ENCODE results near the gene EVI5L.

The EVI5L gene

DNA sequence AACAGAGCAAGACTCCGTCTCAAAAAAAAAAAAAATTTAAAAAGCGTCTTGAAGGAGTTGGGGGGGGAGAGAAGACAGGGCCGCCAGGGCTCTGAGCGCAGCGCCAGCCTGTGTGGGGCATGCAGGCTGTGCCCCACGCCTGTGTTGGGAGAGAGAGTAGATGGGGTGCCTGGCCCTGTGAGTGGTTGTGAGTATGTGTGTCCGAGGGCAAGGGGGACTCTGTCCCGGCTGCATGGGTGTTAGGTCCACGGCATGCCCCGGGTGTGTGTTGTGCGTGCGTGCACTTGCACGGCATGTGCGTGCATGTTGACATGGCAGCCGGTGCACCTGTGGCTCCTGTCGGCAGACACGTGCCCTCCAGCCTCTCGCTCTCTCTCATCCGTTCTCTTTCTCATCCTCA, 77.1 kb downstream of the EVI5L start:
- H3K4me3 ChIP-seq (ENCODE audit: low read length), result no peak overlapping the region
- TF ChIP-seq, protein P1, sequence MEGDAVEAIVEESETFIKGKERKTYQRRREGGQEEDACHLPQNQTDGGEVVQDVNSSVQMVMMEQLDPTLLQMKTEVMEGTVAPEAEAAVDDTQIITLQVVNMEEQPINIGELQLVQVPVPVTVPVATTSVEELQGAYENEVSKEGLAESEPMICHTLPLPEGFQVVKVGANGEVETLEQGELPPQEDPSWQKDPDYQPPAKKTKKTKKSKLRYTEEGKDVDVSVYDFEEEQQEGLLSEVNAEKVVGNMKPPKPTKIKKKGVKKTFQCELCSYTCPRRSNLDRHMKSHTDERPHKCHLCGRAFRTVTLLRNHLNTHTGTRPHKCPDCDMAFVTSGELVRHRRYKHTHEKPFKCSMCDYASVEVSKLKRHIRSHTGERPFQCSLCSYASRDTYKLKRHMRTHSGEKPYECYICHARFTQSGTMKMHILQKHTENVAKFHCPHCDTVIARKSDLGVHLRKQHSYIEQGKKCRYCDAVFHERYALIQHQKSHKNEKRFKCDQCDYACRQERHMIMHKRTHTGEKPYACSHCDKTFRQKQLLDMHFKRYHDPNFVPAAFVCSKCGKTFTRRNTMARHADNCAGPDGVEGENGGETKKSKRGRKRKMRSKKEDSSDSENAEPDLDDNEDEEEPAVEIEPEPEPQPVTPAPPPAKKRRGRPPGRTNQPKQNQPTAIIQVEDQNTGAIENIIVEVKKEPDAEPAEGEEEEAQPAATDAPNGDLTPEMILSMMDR (conservative IDR thresholded peaks at IDR 0.05; ENCODE audit: low read depth, low read length), result no peak
- DNase-seq (ENCODE audit: low read depth), result no peak

DNA sequence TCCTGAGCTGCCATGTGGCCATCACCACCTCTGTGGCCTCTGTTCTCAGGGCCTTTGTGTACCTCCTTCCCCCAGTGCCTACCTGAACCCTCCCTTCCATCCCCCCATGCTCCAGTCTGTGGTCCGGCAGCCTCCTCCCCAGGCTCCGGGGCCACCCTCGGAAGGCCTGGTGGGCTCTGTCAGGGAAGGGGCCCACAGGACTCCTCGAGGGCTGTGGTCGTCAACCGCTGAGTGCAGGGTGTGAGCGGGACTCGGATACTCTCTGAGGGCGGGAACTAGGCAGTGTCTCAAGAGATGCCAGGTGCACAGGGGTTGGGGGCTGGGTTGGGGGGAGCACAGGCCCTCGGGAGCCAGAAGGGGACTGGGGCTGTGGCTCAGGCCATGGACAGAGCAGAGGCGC, 77.5 kb downstream of the EVI5L start:
- H3K4me3 ChIP-seq (ENCODE audit: low read length), result no peak overlapping the region
- DNase-seq (ENCODE audit: low read depth), result no peak
- TF ChIP-seq, protein P1 (conservative IDR thresholded peaks at IDR 0.05; ENCODE audit: low read depth, low read length), result no peak

DNA sequence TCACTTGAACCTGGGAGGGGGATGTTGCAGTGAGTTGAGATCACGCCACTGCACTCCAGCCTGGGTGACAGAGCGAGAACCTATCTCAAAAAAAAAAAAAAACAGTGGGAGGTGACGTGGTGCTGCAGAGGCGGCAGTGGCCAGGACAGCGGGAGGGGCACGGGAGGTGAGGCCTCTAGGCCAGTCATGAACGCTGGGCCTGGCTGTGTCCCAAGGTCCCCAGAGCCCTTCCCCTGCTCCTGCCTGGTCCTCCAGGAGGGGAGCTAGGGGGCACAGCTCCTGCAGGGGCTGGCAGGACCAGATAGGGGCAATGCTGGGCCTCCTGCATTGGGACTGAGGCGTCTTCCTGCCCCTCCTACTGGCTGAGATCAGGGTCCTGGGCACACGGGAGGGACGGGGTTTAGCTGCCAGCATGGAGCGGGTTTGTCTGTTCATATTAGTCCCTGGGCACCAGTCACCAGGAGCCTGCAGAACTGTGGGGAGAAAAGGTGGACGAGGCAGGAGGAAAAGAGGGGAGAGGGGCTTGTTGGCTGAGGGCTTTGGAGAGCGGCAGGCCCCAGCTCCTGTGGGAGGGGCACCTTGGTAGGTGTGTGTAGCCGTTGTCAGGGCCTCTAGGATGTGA, 78.2 kb downstream of the EVI5L start:
- no peak overlapping the region for H3K4me3 ChIP-seq (ENCODE audit: low read length)
- TF ChIP-seq, protein P1 (conservative IDR thresholded peaks at IDR 0.05; ENCODE audit: low read depth, low read length), result no peak
- DNase-seq (ENCODE audit: low read depth), result no peak

DNA sequence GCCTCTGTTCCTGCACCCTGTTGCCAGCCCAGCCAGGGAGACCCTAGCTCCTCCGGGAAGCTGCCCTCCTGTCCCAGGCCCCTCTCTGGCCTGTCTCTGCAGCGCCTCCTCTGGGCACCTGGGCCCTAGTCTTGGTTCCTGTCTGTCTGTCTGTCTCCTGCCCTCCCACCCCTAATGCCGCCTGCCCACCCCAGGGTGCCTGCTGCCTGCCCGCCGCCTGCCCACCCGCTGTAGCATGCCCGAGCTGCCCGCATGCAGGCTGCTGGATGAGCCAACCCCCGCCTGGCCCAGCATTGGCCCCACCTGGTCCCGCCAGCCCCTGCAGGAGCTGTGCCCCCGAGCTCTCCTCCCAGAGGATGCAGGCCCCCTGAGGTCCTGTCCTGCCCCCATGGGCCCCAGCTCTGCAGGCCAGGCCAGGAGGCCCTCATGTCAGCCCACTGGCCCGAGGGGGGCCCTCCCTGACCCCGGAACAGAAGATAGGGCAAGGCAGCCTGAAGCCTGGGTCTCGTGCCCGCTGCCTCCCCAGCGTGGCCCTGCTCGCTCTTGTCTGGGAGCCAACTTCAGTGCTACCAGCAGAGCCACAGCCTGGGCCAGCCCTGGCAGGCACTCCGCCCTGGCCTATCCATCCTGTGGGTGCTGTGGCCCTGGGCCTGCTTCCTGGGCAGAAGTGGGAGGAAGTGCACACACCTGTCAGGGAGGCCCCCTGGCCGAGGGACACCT, 78.9 kb downstream of the EVI5L start:
- TF ChIP-seq, protein P1 (conservative IDR thresholded peaks at IDR 0.05; ENCODE audit: low read depth, low read length), result no peak
- no peak overlapping the region for H3K4me3 ChIP-seq (ENCODE audit: low read length)
- no peak for DNase-seq (ENCODE audit: low read depth)

DNA sequence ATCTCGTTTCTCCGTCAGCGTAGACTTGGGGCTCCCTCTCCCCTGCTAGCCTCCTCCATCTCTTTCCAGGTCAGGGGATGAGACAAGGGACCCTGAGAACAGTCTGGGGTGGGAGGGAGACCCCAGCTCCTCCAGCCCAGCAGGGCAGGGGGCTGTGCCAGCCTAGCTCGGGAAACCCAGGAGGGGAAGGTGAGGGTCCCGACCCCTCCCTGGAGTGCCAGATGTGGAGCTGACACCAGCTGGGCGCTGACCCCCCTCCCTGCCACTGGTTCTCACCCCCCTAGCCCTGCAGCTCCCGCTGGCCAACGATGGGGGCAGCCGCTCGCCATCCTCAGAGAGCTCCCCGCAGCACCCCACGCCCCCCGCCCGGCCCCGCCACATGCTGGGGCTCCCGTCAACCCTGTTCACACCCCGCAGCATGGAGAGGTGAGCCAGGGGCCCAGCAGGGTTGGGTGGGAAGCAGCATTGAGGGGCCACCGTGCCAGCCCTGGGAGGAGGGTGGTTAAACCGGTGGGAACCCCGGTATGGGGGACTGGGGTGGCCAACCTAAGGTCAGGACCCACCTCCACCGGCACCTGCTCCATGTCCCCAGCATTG, 79.6 kb downstream of the EVI5L start:
- DNase-seq (ENCODE audit: low read depth), result no peak
- TF ChIP-seq, protein P1 (conservative IDR thresholded peaks at IDR 0.05; ENCODE audit: low read depth, low read length), result no peak
- H3K4me3 ChIP-seq (ENCODE audit: low read length), result no peak overlapping the region

DNA sequence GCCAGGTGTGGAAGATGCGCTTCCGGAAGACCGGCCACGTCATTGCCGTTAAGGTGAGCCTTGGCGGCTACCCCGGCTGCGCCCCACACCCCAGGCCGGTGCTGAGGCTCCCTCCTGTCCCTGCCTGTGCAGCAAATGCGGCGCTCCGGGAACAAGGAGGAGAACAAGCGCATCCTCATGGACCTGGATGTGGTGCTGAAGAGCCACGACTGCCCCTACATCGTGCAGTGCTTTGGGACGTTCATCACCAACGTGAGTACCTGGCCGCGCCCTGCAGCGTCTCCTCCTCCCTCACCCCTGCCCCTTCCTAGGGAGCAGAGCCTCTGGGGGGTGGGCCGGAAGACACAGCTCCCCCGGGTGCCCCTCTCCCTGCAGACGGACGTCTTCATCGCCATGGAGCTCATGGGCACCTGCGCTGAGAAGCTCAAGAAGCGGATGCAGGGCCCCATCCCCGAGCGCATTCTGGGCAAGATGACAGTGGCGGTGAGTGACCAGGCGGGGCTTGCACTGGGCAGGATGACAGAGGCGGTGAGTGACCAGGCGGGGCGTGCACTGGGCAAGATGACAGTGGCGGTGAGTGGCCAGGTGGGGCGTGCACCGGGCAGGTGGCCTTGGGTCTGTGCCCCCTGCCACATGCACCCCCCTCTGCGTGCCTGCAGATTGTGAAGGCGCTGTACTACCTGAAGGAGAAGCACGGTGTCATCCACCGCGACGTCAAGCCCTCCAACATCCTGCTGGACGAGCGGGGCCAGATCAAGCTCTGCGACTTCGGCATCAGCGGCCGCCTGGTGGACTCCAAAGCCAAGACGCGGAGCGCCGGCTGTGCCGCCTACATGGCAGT, 80.5 kb downstream of the EVI5L start:
- no peak overlapping the region for H3K4me3 ChIP-seq (ENCODE audit: low read length)
- DNase-seq (ENCODE audit: low read depth), result no peak
- TF ChIP-seq, protein P1 (conservative IDR thresholded peaks at IDR 0.05; ENCODE audit: low read depth, low read length), result no peak

Data from retinal pigment epithelial cell (primary cell).